Kidney glomerular epithelial cell (primary cell): ENCODE measurements around the gene CUX1.
"Not testable (repeated sequence)": the region's sequence is repeated elsewhere in the genome, so short reads cannot be mapped to it uniquely, and the experiment has no call there.

Experiments
- DNase-seq: peaks from one replicate; lab custom pipeline; 2025; lab: John Stamatoyannopoulos, UW

CUX1 gene

GRCh38 chr7:102288285-102288930 lies 471.0 kb downstream of the CUX1 start:
- no peak for DNase-seq

DNA sequence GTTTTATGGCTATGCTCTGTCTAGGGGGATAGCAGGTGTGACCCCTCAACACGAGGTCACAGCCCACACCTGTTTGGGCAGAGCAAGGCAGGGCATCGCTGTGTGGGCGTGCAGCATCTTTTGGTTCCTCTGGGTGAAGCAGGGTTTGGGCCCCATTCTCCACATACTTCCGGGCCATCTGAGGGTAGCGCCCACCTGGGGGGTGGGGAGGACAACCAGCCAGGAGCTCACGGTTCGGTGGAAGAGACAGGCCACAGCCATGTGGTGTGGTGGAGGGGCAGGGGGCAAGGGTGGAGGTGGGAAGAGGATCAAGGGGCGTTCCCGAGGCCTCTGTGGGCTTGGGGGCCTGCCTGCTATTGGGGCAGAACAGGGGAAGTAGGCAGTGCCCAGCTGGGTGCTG lies 471.6 kb downstream of the CUX1 start:
- DNase-seq, result no peak

DNA sequence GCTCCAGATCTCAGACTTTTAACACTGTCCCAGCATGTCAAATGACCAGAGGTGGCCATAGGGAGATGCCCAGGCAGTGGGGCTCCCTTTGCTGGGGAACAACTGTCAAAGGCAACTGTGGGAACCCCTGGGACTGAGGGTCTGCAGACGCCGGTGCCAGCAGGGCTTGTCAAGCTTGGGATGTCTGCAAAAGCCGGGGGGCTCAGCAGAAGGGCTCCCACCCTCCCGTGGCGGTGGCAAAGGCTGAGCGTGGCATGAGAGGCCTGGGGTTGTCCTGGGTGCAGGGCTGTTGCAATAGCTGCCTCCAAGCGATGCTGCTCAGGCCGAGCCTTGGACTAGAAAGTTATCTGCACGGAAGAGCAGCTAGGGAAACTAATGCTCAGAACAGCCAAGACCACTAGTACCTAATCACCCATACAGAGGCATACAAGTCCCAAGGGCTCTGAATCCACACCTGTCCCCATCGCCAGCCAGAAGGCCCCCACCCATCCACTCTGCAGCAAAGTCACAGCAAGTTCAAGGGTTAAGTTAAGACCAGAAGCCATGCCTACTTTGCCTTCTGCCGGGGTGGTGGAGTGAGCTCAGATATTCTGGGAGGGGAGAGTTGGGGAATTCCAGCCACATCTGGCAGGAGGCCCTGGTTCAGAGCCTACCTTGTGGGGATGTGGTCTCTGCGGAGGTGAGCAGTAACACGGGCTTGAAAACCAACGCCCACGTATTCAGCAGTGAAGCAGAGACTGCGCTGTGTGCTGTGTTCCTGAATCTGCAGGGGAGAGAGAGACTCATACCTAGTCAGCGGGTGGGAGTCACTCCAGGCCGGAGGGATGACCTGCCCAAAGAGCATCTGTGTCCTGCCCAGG lies 473.9 kb downstream of the CUX1 start:
- peak; percentile 35 for DNase-seq

DNA sequence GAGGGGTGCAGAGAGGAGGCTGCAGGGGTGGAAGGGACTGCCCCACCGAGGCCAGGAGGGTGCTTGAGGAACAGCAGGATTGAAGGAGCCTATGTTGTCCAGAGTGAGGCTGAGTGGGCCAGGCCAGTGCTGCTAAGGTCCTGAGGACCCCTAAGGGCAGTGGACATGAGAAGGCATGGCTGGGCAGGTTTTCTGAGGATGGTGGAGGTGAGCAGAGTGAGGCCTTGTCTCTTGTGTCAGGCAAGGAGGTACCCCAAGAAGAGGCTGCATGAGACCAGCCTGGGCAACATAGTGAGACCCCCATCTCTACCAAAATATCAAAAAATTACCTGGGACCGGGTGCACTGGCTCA lies 474.5 kb downstream of the CUX1 start:
- no peak for DNase-seq

- no peak for DNase-seq
Observed at GRCh38 chr7:102292813-102293798, 475.7 kb downstream of the CUX1 start.

DNA sequence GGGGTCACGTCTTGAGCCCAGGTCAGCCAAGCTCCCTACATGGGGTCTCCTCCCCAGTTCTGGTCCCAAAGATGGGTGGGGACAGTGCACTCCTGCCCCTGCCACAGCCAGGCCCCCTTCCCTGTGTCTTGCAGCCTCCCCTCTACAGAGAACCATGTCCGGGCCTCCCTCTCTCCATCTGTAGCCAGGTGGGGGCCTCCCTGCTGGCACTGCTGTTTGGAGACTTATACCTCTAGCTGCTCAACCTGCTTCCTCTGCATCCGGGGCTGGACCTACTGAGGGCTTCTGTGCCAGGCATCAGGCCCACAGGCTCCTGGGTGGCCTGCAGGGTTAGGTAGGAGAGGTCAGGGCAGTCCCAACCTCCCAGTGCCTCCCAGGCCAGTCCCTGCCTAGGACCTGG lies 477.2 kb downstream of the CUX1 start:
- no peak for DNase-seq

GRCh38 chr7:102295346-102296178 lies 478.1 kb downstream of the CUX1 start:
- no peak for DNase-seq

DNA sequence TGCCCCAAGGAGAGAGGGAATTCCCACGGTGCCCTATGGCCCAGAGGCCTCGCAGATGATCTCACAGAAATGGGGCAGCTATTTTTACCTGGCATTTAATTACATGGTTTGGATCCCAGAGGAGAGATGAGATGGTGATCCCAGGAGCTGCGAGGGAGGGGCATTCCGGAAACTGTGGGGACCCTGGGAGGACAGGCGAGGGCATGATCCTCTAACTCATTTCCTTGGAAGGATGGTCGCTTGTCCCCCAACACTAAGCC lies 478.7 kb downstream of the CUX1 start:
- DNase-seq, result no peak

DNA sequence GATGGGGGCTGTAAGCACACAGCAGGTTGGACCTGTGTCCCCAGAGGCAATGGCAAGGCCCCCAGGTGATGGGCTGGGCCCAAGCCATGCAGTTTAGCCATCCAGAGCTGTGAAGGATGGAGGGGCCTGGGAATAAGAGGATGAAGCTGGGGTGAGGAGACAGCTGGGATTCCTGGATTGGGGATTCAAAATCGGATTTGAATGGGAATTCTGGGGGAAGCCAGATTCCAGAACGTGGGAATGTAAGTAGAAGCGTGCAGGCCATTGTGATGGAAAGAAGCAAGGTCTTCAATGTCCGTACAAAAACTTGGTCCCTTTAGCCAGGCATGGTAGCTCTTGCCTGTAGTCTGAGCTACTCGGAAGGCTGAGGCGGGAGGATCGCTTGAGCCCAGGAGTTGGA lies 479.1 kb downstream of the CUX1 start:
- no peak for DNase-seq

- DNase-seq, result no peak
Observed at GRCh38 chr7:102297487-102298218, 480.2 kb downstream of the CUX1 start.

- DNase-seq, result no peak
Observed at GRCh38 chr7:102300643-102301221, 483.3 kb downstream of the CUX1 start.

GRCh38 chr7:102301367-102301766 lies 483.9 kb downstream of the CUX1 start:
- DNase-seq, result not testable (repeated sequence)

- DNase-seq, result no peak
Observed at GRCh38 chr7:102302025-102302424, 484.6 kb downstream of the CUX1 start.

DNA sequence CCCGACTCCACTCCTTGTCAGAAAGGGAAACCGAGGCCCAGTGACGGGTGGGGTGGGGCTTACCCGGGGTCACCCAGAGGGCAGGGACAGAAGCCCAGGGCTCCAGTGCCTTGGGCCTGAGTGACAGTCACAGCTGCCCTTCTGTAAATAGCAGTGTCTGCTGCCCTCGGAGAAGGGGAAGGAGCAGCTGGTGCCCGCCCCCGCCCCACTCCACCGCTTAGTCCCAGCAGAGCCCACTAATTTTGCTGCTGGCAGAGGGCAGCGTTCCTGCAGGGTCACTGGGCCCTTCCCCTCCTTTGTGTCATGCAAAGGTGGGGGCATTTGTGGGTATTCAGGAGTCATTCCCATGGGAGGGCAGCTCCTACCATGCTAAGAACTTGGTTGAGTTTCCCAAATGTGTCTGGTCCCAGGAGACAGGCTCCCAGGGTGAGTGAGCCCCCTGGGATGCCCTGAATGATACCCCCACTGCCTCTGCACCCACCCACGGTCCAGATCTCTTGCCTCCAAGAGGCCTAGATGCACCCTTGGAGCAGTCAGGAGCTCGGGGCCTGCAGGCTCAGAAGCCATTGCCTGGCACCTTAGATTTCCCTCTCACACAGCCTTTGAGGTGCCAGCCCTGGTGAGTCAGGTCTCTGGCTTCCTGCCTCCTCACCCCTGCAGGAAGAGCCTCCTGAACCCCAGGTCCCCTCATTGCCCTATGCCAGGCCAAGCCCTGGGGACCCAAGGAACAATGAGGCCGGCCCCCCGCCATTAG lies 486.4 kb downstream of the CUX1 start:
- DNase-seq, result no peak

- no peak for DNase-seq
Observed at GRCh38 chr7:102304668-102305067, 487.2 kb downstream of the CUX1 start.

- no peak for DNase-seq
Observed at GRCh38 chr7:102305414-102306268, 488.2 kb downstream of the CUX1 start.

DNA sequence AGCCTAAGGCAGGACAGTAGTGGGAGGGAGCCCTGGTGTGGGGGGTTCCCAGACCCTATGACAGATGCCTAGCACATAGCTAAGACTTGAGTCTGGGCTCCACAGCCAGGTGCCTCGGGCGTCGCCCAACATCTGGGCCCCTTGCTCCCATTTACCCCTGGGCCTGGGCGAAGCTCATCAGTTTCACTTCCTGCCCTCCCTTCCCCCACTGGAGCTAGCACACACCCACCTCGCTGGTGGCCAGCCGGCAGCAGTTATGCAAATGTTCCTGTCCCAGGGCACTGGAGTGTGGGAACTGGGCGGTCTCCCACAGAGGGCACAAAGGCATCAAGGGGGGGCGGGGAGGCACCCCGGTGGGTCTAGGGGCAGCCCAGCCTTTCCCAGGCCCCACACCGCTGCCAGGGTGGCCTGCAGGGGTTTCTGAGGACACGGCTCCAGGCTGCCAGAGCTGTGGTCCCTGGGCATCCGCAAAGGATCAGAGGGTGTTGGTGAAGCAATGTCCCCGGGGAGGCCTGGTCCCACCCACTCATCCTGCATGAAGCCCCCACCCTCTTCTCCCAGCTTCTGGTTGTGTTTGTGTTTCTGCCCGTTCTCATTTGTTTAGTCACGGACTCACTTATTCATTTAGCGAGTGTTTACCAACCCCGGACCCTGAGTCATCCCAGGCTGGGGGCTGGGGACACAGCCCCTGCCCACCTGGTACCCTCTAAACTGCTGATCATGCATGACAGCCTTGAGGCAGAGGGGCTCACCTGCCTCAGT lies 489.7 kb downstream of the CUX1 start:
- DNase-seq, result peak; percentile 58

DNA sequence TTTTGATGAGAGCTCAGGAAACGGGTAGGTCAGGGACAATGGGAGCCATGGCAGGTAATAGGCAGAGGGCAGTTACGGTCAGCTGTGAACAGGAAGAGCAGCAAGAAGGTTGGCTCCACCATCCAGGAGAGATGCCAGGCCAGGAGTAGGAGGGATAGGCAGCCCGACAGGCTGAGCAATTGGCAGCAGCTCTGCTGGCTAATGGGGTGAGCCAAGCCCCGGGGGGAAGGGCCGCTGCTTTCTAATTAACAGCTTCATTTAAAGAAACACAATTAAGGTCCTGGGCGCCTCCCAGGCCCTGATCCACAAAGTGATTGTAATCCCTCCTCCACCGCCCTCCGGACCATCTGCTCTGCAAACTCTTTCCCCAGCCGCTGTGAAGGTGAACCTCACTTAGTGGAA lies 493.0 kb downstream of the CUX1 start:
- DNase-seq, result no peak
